PC-3 (cell line): Measurements from ENCODE around the gene CCSER1. TPM values are rescaled to one million over a fixed set of nuclear protein-coding genes. Genes with fewer than 3 reads are reported as not detected.
A peak's percentile ranks its signal among the peaks of the same experiment; 100 is the strongest.

Experiments used
- ATAC-seq: fragments of 200-7000 bp; cut with Tn5 transposase; 2 replicates; pipeline ENCODE4 v1.9.1; 2020; ENCODE audit warnings: mild to moderate bottlenecking, moderate library complexity
- BruUV-seq: library from RNA; stranded (reverse); fragments of 400-500 nt; replicated peaks from 2 replicates; lab custom pipeline; 2021; lab: Mats Ljungman, UMichigan
- CTCF ChIA-PET: fragments of 300-600 bp; sonication (Branson Sonifier 250); formaldehyde crosslinking; loops from one replicate; lab custom pipeline; 2022; ENCODE audit warnings: antibody characterized with exemption; lab: Charles Lee
- POLR2A ChIA-PET: fragments of 300-600 bp; sonication (Branson Sonifier 250); formaldehyde crosslinking; loops from one replicate; lab custom pipeline; 2022; ENCODE audit warnings: antibody characterized with exemption; ENCODE audit not compliant: unreplicated experiment; lab: Charles Lee
- DNase-seq: peaks from one replicate; pipeline ENCODE4 v3.0.0-alpha.2; 2015
- H2AFZ ChIP-seq: fragments of 300-600 bp; sonication (generic); 2 replicates; pipeline ENCODE4 v1.6.0; 2016; ENCODE audit warnings: antibody characterized with exemption, low read length
- H3F3A ChIP-seq: fragments of 300-600 bp; sonication (generic); one replicate; pipeline ENCODE4 v1.6.0; 2017; ENCODE audit warnings: antibody characterized with exemption, low read length, control low read depth, mild to moderate bottlenecking; ENCODE audit not compliant: unreplicated experiment
- H3K27ac ChIP-seq: fragments of 300-600 bp; sonication (generic); 2 replicates; pipeline ENCODE4 v1.5.1; 2016; ENCODE audit warnings: mild to moderate bottlenecking, low read length
- H3K27me3 ChIP-seq: fragments of 300-600 bp; sonication (generic); 2 replicates; pipeline ENCODE4 v1.6.1; 2016; ENCODE audit warnings: low read length, mixed read lengths
- H3K36me3 ChIP-seq: fragments of 300-600 bp; sonication (generic); 2 replicates; pipeline ENCODE4 v1.6.1; 2016; ENCODE audit warnings: low read depth, mixed run types, low read length, mixed read lengths
- H3K4me1 ChIP-seq: fragments of 300-600 bp; sonication (generic); 2 replicates; pipeline ENCODE4 v1.5.1; 2016; ENCODE audit warnings: low read length; ENCODE audit not compliant: insufficient read depth
- H3K4me2 ChIP-seq: fragments of 300-600 bp; sonication (generic); 2 replicates; pipeline ENCODE4 v1.6.0; 2016; ENCODE audit warnings: low read length
- H3K4me3 ChIP-seq: fragments of 300-600 bp; sonication (generic); 2 replicates; pipeline ENCODE4 v1.5.1; 2016; ENCODE audit warnings: mild to moderate bottlenecking, low read length, mixed read lengths
- H3K79me2 ChIP-seq: fragments of 300-600 bp; sonication (generic); 2 replicates; pipeline ENCODE4 v1.6.1; 2017; ENCODE audit warnings: low read length, mixed read lengths
- H3K9ac ChIP-seq: fragments of 300-600 bp; sonication (generic); 2 replicates; pipeline ENCODE4 v1.6.0; 2016; ENCODE audit warnings: mild to moderate bottlenecking, low read length
- H3K9me2 ChIP-seq: fragments of 300-600 bp; sonication (generic); replicated peaks from 2 replicates; pipeline ENCODE4 v1.6.1; 2016; ENCODE audit warnings: mixed run types, low read length, mixed read lengths
- H3K9me3 ChIP-seq: fragments of 300-600 bp; sonication (generic); 2 replicates; pipeline ENCODE4 v1.6.1; 2016; ENCODE audit warnings: low read length, mixed read lengths
- H4K20me1 ChIP-seq: fragments of 300-600 bp; sonication (generic); 2 replicates; pipeline ENCODE4 v1.6.1; 2016; ENCODE audit warnings: low read length, mixed read lengths
- EZH2 ChIP-seq: fragments of 300-600 bp; sonication (generic); IDR thresholded peaks from one replicate; pipeline ENCODE4 v1.6.1; 2017; ENCODE audit warnings: antibody characterized with exemption, mild to moderate bottlenecking, low read length; ENCODE audit not compliant: unreplicated experiment
- EZH2phosphoT487 ChIP-seq: fragments of 300-600 bp; sonication (generic); IDR thresholded peaks from 2 replicates; pipeline ENCODE4 v1.6.1; 2018; ENCODE audit warnings: mild to moderate bottlenecking, antibody characterized with exemption, low read length, borderline replicate concordance
- intact Hi-C: fragments of 100-400 bp; cut with micrococcal nuclease; formaldehyde crosslinking; loops from 2 replicates; pipeline ENCODE4 v1.9.0; 2023
- total RNA-seq: library from RNA; depleted of rRNA; stranded (reverse); fragments of >200 nt; gene quantifications from 2 replicates; pipeline ENCODE4 v1.2.3, GENCODE V29; 2014
- TF ChIP-seq, protein P1 (sequence below): fragments of 300-600 bp; sonication (generic); conservative IDR thresholded peaks from 2 replicates; pipeline ENCODE4 v1.5.1; 2017; ENCODE audit warnings: antibody characterized with exemption, low read depth, mild to moderate bottlenecking, low read length

Gene CCSER1
- total RNA-seq, 1 experiment from 2014 or later, result 6.0 TPM

DNA sequence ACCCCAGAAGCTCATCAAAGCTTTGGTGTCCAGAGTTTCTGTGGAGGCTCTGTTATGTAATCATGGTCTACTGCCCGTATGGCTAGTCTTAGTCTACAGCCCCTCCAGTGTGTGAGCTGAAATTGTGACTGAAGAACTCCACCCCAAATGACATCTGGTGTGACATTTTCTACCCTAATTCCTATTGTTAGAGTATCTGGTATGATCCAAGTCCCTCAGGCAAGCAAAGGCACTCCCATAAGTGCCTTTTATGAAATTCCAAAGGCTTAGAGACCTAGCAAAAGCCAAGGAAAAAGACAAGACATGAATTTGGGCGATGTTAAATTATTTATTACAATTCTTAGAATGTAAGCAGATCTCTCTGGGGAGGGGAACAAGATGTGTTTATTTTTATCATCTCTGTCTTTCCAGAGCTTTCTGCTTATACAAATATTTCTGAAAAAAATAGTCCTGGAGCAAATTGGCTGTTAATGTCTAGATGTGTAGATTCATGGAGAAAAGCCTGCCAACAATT is 417.4 kb downstream of the CCSER1 start:
- Histone ChIP-seq H3F3A (peaks cover 6% of the 10 kb centered on the region), H3K36me3 (no peaks in the 10 kb centered on the region), H3K9ac (no peak overlapping the region), H3K4me1 (peaks cover 16% of the 10 kb centered on the region), H3K4me2 (no peak overlapping the region), H3K79me2 (no peaks in the 10 kb centered on the region), H3K9me3 (no peaks in the 10 kb centered on the region), H4K20me1 (no peaks in the 10 kb centered on the region), H3K4me3 (no peak overlapping the region), H2AFZ (no peak overlapping the region), H3K9me2 (no peaks in the 10 kb centered on the region), H3K27me3 (no peaks in the 10 kb centered on the region), H3K27ac (no peak overlapping the region)
- intact Hi-C loops, result no loop called here
- TF ChIP-seq, protein P1, sequence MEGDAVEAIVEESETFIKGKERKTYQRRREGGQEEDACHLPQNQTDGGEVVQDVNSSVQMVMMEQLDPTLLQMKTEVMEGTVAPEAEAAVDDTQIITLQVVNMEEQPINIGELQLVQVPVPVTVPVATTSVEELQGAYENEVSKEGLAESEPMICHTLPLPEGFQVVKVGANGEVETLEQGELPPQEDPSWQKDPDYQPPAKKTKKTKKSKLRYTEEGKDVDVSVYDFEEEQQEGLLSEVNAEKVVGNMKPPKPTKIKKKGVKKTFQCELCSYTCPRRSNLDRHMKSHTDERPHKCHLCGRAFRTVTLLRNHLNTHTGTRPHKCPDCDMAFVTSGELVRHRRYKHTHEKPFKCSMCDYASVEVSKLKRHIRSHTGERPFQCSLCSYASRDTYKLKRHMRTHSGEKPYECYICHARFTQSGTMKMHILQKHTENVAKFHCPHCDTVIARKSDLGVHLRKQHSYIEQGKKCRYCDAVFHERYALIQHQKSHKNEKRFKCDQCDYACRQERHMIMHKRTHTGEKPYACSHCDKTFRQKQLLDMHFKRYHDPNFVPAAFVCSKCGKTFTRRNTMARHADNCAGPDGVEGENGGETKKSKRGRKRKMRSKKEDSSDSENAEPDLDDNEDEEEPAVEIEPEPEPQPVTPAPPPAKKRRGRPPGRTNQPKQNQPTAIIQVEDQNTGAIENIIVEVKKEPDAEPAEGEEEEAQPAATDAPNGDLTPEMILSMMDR, result no peak
- no peak for TF ChIP-seq EZH2phosphoT487
- TF ChIP-seq EZH2, result no peak
- ATAC-seq, result no peak
- CTCF ChIA-PET, result no interaction called here
- no TSS peak for BruUV-seq
- POLR2A ChIA-PET, result no interaction called here
- no peak for DNase-seq

DNA sequence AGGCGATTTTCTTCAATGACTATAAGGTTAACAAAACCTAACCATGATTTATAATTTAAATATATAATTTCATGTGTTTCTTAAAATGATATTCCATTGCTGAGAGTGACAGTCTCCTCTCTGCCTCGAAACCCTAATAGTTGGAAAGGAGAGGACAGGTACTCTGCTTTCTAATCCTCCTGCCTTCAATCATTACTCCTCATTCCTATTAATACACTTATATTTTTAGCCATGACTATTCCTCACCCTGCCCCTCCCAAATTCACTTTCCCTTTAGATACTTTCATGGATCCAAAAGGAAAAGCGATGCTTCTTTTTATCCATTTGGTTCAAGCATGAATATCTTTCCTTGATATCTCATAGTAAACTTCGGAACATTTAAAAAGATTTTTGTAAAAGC is 418.2 kb downstream of the CCSER1 start:
- POLR2A ChIA-PET, result no interaction called here
- Histone ChIP-seq H3K9me3 (no peaks in the 10 kb centered on the region), H3K4me2 (no peak overlapping the region), H3F3A (peaks cover 6% of the 10 kb centered on the region), H3K9me2 (no peaks in the 10 kb centered on the region), H3K4me1 (peaks cover 16% of the 10 kb centered on the region), H3K36me3 (no peaks in the 10 kb centered on the region), H3K9ac (no peak overlapping the region), H3K79me2 (no peaks in the 10 kb centered on the region), H4K20me1 (no peaks in the 10 kb centered on the region), H3K27ac (no peak overlapping the region), H3K27me3 (no peaks in the 10 kb centered on the region), H2AFZ (no peak overlapping the region), H3K4me3 (no peak overlapping the region)
- DNase-seq (no peak), ATAC-seq (no peak)
- CTCF ChIA-PET, result no interaction called here
- BruUV-seq, result no TSS peak
- TF ChIP-seq EZH2 (no peak), EZH2phosphoT487 (no peak)
- TF ChIP-seq, protein P1, result no peak
- intact Hi-C loops, result no loop called here

DNA sequence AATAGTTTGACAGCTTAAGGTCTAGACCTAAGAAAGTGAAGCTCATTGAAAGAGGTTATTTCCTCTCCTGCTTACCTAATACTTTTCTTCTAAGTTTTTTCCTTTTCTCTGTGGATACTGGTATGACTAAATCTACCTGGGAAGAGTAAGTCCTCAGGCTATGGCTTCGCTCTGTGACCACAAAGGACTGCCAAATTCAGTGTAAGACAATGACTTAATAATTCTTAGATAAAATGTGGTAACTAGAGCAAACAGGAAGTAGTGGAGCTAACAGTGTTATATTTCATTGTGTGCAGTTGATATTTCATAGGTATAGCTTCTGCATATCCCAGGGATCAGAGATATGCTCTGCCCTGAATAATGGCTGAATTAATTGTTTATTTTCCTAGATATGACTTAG is 418.9 kb downstream of the CCSER1 start:
- Histone ChIP-seq H3F3A (peaks cover 6% of the 10 kb centered on the region), H3K27ac (0 out of 2 replicates have a peak overlapping the region, but pooled peaks have one; percentile 24), H3K36me3 (no peaks in the 10 kb centered on the region), H3K79me2 (no peaks in the 10 kb centered on the region), H3K9me3 (no peaks in the 10 kb centered on the region), H2AFZ (no peak overlapping the region), H3K9me2 (no peaks in the 10 kb centered on the region), H3K4me2 (peak overlapping the region; percentile 43), H3K4me1 (peaks cover 16% of the 10 kb centered on the region), H3K27me3 (no peaks in the 10 kb centered on the region), H3K9ac (no peak overlapping the region), H3K4me3 (no peak overlapping the region), H4K20me1 (no peaks in the 10 kb centered on the region)
- DNase-seq (peak; percentile 80), ATAC-seq (peak; percentile 97)
- CTCF ChIA-PET, result no interaction called here
- intact Hi-C loops, result loop anchor here (1.0 to 2.0 kb wide), 2 partner anchors 49 to 104 kb away; no protein-coding TSS in a partner anchor
- TF ChIP-seq, protein P1, result no peak
- TF ChIP-seq EZH2phosphoT487 (no peak), EZH2 (no peak)
- BruUV-seq, result no TSS peak
- POLR2A ChIA-PET, result interaction anchor here (0.7 kb wide), 1 partner anchor 46 kb away, joined by 5 read pairs; no protein-coding TSS in a partner anchor
